GM18526 (cell line): ENCODE data around the gene RCOR3.

Experiments used
- POLR2A ChIP-seq: IDR thresholded peaks from 3 replicates; pipeline ENCODE4 v1.6.1; 2011; ENCODE audit not compliant: insufficient read length; ENCODE audit errors: extremely low read depth

Gene RCOR3

DNA sequence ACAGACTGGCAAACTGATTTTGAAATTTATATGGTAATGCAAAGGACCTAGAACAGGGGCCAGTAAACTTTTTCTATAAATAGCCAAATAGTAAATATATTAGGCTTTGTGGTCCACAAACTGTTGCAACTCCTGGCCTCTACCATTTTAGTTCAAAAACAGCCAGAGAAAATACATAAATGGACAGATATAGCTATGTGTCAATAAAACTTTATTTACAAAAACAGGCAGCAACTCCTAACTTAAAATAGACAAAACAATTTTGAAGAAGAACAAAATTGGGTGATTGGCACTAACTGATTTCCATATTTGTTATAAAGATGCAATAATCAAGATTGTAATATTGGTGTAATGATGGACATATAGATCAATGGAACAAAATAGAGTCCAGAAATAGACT, 60.7 kb downstream of the RCOR3 start:
- no peak for TF ChIP-seq POLR2A

DNA sequence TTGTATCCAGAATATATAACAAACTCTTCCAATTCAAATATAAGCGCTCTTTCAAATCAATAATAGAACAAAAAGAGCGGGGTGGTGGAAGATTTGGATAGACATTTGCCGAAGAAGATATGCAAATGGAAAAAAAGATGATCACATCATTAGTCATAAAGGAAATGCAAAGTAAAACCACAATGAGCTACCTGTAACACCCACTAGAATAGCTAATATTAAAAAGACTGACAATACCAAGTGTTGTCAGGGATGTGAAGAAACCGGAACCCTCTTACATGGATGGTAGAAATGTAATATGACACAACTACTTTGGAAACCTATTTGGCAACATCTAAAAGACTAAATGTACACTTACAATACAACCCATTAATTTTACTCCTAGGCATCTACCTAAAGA, 61.8 kb downstream of the RCOR3 start:
- TF ChIP-seq POLR2A = no peak

DNA sequence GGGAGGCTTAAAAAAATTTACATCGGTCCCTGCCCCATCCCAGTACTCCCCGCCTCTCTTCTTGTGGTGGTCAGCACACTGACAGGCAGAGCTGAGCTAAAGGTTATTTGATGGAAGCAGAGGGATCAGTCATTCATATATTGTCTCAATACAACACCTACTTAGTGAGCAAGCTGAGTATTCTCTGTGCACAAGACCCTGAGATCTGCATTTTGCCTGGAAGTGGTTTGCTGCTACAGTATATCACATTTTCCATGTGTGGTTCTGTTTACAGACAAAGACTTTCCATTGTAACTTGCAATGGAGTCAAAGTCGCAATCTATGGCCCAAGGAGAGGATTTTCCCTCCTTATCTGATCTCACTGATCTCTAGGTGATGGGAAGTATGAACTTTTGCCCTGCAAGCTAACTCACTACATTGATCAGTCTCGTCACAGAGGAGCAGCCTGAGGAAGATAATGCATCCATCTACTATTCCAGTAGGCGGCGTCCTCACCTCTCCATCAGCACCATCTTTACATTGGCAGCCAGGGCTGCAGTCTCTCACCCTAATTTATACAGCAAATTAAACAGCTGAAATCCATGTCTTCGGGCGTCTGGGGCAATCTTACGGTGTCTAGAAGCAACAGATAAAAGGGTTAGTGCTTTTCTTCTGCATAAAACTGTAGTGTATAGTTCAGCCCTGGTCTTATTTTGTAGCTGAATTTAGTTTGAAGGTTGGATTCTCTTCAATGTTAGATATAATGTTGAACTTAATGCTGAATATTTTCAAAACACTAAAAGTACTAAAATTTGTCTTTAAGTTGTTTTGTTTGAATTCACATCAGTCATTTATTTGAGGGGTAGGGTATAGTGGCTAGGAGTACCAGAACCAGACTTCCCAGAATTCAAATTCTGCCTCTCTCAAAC, 64.2 kb downstream of the RCOR3 start:
- no peak for TF ChIP-seq POLR2A

DNA sequence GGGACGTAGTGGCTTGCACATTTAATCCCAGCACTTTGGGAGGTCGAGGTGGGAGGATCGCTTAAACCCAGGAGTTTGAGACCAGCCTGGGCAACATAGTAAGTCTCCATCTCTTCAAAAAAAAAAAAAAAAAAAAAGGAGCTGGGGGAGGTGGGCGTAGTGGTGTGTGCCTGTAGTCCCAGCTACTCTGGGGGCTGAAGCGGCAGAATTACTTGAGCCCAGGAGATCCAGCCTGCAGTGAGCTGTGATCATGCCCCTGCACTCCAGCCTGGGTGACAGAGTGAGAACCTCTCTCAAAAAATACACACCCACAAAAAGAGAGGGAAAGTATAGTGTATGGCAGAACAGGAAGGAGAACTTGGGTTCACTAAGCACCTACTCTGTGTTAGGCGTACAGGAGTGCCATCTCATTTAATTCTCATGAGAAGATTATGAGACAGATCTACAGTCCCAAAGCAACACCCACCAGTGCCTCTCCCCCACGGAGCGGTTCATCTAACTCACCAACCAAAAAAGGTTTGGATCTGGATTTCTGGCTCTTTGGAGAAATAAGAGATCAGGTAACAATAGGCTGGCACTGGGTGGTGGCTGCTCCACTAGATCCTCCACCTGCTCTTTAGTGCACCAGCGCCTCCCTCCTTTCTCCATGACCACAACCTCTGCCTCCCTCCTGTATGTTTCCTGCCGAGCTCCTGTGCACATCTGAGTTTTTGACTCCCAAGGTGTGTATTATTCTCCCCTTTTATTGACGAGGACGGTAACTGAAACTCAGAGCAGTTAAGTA, 66.0 kb downstream of the RCOR3 start:
- TF ChIP-seq POLR2A = no peak

DNA sequence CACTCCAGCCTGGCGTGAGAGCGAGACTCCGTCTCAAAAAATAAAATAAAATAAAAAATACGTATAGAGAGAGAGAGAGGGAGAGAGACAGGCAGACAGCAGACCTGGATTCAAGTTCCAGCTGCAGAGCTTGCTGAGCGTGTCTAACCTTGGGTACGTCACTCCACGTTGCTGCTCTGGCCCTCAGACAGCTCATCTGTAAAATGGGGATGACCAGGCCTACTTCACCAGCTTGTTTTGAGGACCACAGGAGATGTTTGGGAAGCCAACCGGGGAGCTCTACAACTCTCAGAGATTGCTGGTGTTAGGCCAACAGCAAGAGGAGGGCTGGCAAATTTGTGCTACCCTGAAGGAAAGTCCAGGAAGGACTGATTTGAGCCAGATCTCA, 67.0 kb downstream of the RCOR3 start:
- no peak for TF ChIP-seq POLR2A

DNA sequence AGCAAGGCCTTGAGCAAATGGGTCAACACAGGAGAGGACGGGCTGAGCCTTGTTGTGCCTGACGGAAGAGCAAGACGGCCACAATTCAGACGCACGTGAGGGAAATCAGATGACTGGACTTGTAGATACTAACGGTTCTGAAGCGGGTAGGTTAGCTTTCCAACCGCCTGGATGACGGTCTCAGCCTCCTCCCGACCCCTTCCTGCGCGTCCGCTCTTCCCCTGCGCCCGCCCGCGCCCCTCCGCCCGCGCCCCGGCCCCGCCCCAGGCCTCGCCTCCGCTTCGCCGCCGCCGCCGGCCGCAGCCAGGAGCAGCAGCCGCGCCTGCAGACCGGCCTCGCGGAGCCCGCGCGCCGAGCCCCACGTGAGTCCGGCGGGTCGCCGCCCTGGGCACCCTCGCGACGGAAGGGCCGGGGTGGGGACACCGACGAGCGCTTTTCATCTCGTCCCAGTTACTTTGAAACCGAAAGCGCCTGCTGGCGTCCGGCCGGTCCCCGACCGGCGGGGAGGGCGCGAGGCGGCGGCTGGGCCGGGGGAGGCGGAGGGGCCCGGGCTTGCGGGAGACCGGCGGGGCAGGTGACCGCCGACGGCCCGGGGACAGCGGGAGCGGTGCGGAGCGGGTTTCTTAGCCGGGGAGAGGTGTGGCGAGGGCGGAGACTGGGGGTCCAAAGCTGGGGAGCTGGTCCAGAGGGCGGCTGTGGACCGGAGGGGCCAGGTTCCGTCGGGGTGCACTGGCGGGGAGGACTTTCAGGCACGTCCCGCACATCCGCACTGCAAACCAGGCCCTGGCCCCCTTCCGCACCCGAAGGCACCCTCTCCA, 67.6 kb downstream of the RCOR3 start, which contains the start of gene TRAF5:
TRAF5 (plus strand) TSS at position 306 of the 818 bp plus-strand sequence. CDS start 26,407 bp downstream, outside the sequence.
- TF ChIP-seq POLR2A = peak; percentile 64

DNA sequence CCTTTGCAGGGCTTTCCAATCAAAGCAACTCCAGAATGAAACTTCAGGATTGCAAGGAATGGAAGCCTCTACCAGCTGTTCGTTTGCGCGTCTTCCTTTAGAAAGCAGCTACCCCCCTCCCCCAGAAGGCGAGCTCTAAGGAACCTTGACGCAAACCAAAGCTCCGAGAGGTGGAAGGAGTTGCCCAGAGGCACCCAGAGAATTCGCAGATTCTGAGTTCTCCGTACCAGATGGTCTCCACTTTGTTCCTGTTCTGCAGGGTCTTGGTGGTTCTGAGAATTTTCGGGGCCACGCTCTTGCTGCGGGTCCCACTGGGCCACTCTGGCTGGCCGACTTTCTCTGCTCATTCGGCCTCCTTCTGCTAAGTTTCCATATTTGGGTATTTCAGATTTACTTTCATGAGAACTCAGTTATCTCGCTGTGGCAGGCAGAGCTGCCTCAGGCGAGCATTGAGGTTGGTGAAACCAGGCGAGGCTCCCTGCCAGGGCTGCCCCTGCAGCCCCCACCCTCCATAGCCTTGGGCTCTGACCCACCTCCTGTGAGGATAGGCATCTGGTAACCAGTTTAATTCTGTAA, 68.3 kb downstream of the RCOR3 start:
- TF ChIP-seq POLR2A = no peak

DNA sequence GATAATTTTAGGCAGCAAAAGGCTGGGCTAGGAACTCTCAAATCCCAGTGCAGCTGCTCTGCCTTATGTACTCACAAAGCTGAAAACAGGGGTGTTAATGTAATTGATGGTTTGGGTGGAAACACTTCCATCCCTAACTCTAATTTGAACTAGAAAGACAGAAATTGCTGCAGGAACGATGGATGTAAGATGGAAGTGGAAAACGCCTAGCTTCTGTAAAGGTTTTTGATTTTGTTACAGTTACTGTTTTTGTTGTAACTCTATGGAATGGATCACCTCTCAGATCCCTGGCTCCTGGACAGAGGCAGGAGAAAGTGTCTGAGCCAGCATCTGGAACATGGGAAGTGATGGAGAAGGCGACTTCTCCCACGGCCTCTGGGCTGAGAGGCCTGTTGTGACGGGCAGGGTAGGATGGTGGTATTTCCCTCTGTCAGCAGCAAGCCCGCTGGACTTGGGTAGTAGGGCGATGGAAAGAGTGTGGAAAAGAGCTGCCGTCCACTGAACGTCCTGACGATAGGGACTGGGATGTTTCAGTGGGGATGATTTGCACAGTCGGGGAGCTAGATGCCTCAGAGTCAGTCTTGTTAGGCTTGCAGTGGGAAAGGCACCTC, 69.0 kb downstream of the RCOR3 start:
- no peak for TF ChIP-seq POLR2A

DNA sequence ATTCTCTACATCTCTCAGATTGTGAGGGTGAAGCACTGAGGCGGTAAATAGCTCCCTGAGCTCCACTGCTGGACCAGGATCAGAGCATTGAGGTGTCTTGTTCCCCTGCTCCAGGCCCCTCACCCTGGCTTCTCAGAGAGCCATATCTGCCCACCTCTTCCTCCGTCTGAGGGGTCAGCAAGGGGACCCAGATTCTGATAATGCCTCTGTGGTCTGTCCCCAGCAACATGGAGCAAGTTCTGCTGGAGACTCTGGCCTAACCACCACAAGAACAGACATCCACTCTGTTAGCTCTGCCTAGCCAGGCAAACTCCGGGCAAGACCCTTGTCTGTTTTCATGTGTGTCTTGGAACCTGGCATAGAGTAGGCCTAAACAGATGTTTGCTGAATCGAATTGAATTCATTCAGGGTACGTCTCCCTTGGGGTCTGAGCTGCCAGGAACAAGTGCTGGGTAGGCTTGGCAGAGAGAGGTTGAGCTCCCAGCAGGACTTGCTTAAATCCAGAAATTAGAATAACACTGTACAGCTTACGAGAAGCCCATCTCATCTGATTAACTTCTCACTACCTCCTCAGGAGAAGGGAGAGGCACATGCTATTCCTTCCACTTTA, 69.8 kb downstream of the RCOR3 start:
- no peak for TF ChIP-seq POLR2A

DNA sequence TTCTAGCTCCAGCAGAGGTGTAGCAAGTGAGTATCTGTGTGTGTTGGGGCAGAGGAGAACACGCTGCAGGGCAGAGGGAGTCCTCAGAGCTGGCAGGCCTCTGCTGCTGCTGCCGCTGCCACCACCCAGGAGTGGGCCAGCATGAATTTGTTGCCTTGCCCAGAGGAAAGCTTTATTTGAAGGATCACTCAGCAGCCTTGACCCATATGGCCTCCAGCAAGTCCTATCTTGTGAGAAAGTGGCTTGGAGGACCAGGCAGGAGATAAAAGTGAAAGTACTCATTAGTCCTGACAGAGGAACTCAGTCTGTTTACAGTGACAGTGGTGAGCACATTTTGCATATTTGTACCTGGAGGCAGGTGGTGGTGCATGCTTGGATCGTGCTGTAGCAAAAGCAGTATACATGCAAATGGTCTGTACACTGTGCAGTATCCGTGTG, 70.6 kb downstream of the RCOR3 start:
- TF ChIP-seq POLR2A = peak; percentile 12

DNA sequence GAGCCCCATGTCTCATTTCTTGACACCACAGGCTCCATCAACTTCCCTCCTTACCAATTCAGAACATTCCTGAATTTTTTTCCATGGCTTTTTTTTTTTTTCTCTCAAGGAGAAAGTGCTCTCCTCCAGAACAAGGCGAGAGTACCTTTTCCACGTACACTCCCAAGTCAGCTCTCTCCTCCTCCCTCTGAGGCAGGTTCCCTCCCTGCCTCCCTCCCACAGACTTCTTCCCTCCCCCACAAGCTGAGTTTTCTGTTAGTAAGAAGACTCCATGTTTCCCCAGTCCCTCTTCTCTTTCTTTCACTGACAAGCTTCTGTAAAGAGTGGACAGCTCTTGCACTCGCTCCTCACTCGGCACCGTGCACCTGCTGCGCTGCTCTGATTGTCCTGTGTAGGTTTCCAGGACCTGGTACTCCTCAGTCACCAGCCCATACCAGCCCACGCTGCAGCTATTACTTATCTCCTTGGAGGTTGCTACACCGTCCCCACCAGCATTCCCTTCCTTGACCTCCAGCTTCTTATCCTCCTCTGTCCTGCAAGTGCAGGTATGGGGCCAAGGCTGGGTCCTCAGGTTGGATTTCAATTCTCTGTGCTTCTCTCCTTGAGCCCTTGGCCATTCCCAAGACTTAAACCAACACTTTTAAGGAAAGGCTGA, 71.2 kb downstream of the RCOR3 start:
- TF ChIP-seq POLR2A = peak; percentile 0

DNA sequence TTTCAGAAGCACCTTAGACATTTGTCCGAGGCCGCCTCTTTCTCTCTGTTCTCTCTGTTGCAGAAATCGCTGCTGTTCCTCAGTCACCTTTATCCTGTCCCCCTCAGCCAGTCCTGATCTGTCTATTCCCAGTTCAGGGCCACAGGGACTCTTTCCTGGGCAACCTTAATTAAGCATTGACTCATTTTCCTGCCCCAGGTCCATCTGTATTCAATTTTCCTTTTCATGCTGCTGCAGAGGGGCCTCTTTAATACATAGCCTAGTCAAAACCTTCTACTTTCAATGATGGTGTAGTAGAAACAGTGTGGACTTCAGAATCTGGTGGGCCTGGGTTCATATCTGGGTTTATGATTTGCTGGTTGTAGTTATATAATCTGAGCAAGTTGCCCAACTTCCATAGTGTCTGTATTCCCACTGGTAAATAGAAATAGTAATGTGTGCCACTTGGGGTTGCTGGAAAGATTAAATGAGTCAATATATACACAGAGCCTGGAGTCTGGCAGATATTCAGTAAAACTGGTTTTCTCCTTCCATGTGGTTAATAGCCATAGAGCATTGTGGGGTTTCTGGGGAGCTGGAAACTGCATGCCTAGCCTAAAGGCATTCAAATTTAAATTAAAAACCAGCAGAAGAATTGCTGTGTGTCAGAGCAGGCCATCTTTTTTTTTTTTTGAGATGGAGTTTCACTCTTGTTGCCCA, 72.0 kb downstream of the RCOR3 start:
- TF ChIP-seq POLR2A = no peak

DNA sequence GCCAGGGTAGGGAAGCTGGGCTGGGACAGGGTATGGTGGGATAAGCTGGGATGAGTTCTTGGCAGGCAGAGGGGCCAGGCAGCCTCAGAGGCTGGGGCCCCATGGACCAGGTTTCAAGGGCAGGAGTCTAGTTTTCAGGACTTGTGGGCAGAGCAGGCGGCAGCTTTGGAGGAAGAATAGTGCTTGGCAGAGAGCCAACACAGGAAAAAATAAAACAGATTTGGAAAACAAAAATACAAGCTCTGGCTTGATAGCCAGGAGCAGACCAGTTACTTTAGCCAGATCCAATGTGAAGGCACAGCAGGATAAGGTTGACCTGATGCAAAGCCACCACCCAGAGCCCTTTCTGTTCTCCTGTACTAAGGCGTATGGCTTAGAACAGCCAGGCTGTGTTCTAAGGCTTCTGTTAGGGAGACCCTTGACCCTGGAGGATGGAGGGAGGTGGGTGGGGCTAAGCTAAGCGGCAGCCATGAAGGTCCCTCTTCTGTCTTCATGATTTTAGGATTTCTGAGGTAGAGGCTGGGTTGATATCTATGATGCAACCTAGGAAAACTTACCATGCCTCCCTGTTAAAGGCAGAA, 73.0 kb downstream of the RCOR3 start:
- TF ChIP-seq POLR2A = no peak

DNA sequence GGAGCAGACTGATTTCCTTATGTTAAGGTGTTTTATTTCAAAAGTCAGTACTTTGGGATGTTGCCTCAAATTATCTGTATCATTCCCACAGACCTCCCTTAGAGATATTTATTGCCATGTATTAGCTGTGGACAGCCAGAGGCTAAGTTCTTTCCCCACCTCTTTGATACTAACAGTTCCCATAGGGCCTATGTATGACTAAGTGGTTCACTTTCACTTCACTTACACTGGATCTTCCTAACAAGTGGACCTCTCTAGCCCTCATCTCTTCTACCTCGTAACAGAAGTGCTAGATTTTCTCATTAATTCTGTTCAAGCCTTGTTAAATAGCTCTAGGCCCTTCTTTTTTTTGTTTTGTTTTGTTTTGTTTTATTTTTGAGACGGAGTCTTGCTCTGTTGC, 73.7 kb downstream of the RCOR3 start:
- no peak for TF ChIP-seq POLR2A
